Keratinocyte (primary cell): ENCODE results near the gene GNLY.

Experiments
- EZH2 ChIP-seq: IDR thresholded peaks from one replicate; pipeline ENCODE4 v1.6.1; 2012; ENCODE audit warnings: inconsistent platforms, mild to moderate bottlenecking, low read length, moderate library complexity
- TF ChIP-seq, protein P1 (sequence below), 3 experiments: IDR thresholded peaks in 1 of 3; conservative IDR thresholded peaks in 1 of 3; optimal IDR thresholded peaks in 1 of 3; 2 replicates in 2 of 3; 3 replicates in 1 of 3; pipeline versions ENCODE3 to v1.5.1; 2011; ENCODE audit warnings: low read length in 3 of 3, mild to moderate bottlenecking in 3 of 3, moderate library complexity in 2 of 3, control low read depth in 1 of 3, inconsistent platforms in 1 of 3; ENCODE audit not compliant: insufficient read depth in 2 of 3; ENCODE audit errors: extremely low read depth in 1 of 3

DNA sequence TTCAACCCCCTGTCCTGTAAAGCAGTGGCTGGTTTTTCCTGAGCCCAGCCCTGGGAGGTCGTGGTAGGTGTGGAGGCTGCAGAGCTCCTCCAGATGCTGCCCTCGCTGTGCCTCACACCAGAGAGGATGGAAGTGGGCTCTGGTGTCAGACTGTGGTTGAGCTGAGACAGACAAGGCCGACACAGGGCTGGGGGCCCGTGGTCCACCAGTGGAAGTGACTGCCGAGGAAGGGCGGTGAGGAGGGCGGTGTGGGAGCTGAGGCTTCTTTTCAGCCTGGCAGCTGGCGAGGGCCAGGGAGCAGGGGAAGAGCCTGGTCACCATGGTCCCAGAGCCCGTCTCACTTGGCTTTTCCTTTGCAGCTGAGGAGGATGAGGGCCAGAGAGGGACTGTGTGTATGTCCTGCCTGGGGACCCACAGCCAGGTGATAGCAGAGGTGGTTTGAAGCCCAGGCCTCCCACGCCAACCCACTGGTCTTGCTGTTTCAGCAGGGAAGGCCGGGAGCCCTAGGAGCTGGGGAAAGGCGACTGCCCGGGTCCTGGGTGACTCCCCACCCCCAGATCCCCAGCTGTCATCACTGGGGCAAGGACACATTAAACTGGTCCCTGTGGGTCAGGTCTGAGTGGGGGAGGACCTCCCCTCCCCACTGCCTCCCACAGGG, 34.7 kb upstream of the GNLY start:
- TF ChIP-seq EZH2: no peak
- TF ChIP-seq, protein P1, sequence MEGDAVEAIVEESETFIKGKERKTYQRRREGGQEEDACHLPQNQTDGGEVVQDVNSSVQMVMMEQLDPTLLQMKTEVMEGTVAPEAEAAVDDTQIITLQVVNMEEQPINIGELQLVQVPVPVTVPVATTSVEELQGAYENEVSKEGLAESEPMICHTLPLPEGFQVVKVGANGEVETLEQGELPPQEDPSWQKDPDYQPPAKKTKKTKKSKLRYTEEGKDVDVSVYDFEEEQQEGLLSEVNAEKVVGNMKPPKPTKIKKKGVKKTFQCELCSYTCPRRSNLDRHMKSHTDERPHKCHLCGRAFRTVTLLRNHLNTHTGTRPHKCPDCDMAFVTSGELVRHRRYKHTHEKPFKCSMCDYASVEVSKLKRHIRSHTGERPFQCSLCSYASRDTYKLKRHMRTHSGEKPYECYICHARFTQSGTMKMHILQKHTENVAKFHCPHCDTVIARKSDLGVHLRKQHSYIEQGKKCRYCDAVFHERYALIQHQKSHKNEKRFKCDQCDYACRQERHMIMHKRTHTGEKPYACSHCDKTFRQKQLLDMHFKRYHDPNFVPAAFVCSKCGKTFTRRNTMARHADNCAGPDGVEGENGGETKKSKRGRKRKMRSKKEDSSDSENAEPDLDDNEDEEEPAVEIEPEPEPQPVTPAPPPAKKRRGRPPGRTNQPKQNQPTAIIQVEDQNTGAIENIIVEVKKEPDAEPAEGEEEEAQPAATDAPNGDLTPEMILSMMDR (optimal IDR thresholded peaks at IDR 0.05 in 1 of 3, IDR thresholded peaks at IDR 0.05 in 1 of 3, conservative IDR thresholded peaks at IDR 0.05 in 1 of 3; ENCODE audit: extremely low read depth in 1 of 3, insufficient read depth in 2 of 3, low read length in 3 of 3): no peak
